ENCODE measurements around the gene COMMD1.

- no peak for TF ChIP-seq NFIC (IDR thresholded peaks at IDR 0.05; ENCODE audit: borderline replicate concordance)
- no peak for TF ChIP-seq JUND (IDR thresholded peaks at IDR 0.05)
- TF ChIP-seq CTCF (IDR thresholded peaks at IDR 0.05) = no peak
- no peak for TF ChIP-seq POLR2AphosphoS5 (IDR thresholded peaks at IDR 0.05; ENCODE audit: low read depth, low read length)
- no peak for TF ChIP-seq EP300 (IDR thresholded peaks at IDR 0.05; ENCODE audit: borderline replicate concordance in 1 of 2, low read depth in 1 of 2, low read length in 1 of 2)
- TF ChIP-seq NRF1 (IDR thresholded peaks at IDR 0.05; ENCODE audit: low read depth, low read length) = no peak
- no peak for TF ChIP-seq RAD21 (IDR thresholded peaks at IDR 0.05; ENCODE audit: low read length)
- TF ChIP-seq YY1 (IDR thresholded peaks at IDR 0.05; ENCODE audit: low read depth) = no peak
- no peak for TF ChIP-seq REST (IDR thresholded peaks at IDR 0.05; ENCODE audit: low read depth, low read length)
- TF ChIP-seq TCF12 (IDR thresholded peaks at IDR 0.05) = no peak
- no peak for TF ChIP-seq MAX (IDR thresholded peaks at IDR 0.05; ENCODE audit: low read depth)
- no peak for TF ChIP-seq TAF1 (IDR thresholded peaks at IDR 0.05; ENCODE audit: borderline replicate concordance, low read depth, low read length)
Measured at GRCh38 chr2:61949714-61950560, 44.5 kb downstream of the COMMD1 start.
